Uterus (tissue), 2 donors: ENCODE data around the gene PCSK7.

ENCODE experiments used
- POLR2A ChIP-seq, 2 donors: fragments of 450-650 bp; IDR thresholded peaks; one replicate each; pipeline ENCODE4 v1.6.1; 2016; ENCODE audit warnings: antibody characterized with exemption in 2 of 2, mild to moderate bottlenecking in 1 of 2, moderate library complexity in 1 of 2
- TF ChIP-seq, protein P1 (sequence below), 4 experiments: fragments of 200-600 bp in 2 of 4; fragments of 450-650 bp in 2 of 4; sonication (generic) in 2 of 4; IDR thresholded peaks; one replicate each; pipeline ENCODE4 v1.5.1; 2016 to 2019; ENCODE audit warnings: antibody characterized with exemption in 4 of 4, mild to moderate bottlenecking in 2 of 4, moderate library complexity in 1 of 4

DNA sequence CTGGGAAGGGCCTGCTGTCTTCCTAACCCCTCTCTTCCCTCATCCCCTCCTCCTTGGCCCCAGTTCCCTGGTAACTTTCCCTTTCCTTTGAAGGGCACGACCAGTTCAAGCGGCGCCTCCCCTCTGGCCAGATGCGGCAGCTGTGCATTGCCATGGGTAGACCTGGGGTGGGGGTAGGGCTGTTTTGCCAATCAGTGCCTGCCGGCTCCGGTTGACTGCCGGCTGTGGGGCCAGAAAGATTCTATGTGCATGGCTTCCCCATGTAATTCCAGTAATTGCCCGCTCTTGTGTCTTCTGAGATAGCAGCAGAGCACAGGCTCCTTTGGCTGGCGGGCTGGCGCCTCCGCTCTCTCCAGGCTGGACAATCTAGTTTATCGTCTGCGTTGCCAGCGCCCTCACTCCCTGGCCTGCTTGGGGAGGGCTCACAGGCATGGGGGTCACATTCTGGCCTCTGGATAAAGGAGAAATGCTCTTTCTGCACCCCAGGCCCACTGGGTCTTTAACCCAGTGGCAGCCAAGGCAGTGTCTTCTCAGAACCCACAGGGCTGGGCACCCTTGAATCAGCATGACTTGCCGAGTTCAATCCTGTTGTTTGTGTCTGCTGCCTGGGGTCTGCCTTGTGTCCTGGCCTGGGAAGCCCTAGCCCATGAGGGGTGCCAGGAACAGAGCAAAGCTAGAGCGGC lies 43.9 kb downstream of the PCSK7 start:
- TF ChIP-seq, protein P1, sequence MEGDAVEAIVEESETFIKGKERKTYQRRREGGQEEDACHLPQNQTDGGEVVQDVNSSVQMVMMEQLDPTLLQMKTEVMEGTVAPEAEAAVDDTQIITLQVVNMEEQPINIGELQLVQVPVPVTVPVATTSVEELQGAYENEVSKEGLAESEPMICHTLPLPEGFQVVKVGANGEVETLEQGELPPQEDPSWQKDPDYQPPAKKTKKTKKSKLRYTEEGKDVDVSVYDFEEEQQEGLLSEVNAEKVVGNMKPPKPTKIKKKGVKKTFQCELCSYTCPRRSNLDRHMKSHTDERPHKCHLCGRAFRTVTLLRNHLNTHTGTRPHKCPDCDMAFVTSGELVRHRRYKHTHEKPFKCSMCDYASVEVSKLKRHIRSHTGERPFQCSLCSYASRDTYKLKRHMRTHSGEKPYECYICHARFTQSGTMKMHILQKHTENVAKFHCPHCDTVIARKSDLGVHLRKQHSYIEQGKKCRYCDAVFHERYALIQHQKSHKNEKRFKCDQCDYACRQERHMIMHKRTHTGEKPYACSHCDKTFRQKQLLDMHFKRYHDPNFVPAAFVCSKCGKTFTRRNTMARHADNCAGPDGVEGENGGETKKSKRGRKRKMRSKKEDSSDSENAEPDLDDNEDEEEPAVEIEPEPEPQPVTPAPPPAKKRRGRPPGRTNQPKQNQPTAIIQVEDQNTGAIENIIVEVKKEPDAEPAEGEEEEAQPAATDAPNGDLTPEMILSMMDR (IDR thresholded peaks at IDR 0.05) = no peak
- no peak for TF ChIP-seq POLR2A (IDR thresholded peaks at IDR 0.05)
